Hepatocyte (in vitro differentiated cells): Measurements from ENCODE around the gene UNC13D. TPM values are rescaled to one million over a fixed set of nuclear protein-coding genes. Genes with fewer than 3 reads are reported as not detected.
"Not testable (repeated sequence)": the region's sequence is repeated elsewhere in the genome, so short reads cannot be mapped to it uniquely, and the experiment has no call there.

Experiments used
- DNase-seq: peaks from one replicate; pipeline ENCODE4 v3.0.0-alpha.2; 2016; ENCODE audit warnings: low spot score
- H2AFZ ChIP-seq: fragments of 200-600 bp; sonication (generic); 2 replicates; pipeline ENCODE4 v1.6.0; 2016; ENCODE audit warnings: antibody characterized with exemption, mild to moderate bottlenecking
- H3K27ac ChIP-seq: fragments of 200-600 bp; sonication (generic); 2 replicates; pipeline ENCODE4 v1.5.1; 2016; ENCODE audit warnings: mild to moderate bottlenecking
- H3K27me3 ChIP-seq: fragments of 200-600 bp; sonication (generic); 2 replicates; pipeline ENCODE4 v1.6.1; 2016
- H3K36me3 ChIP-seq: fragments of 200-600 bp; sonication (generic); replicated peaks from 2 replicates; pipeline ENCODE4 v1.5.1; 2016; ENCODE audit warnings: low read depth; ENCODE audit not compliant: insufficient read depth
- H3K4me1 ChIP-seq: fragments of 200-600 bp; sonication (generic); 2 replicates; pipeline ENCODE4 v1.5.1; 2016; ENCODE audit warnings: mild to moderate bottlenecking, moderate library complexity; ENCODE audit not compliant: insufficient read depth
- H3K4me2 ChIP-seq: fragments of 200-600 bp; sonication (generic); 2 replicates; pipeline ENCODE4 v1.6.0; 2016
- H3K4me3 ChIP-seq: fragments of 200-600 bp; sonication (generic); 2 replicates; pipeline ENCODE4 v1.5.1; 2016; ENCODE audit warnings: mild to moderate bottlenecking
- H3K79me2 ChIP-seq: fragments of 200-600 bp; sonication (generic); 2 replicates; pipeline ENCODE4 v1.6.0; 2017; ENCODE audit warnings: mild to moderate bottlenecking
- H3K9me2 ChIP-seq: fragments of 200-600 bp; sonication (generic); replicated peaks from 2 replicates; pipeline ENCODE4 v1.6.0; 2017; ENCODE audit warnings: mild to moderate bottlenecking; ENCODE audit not compliant: insufficient read depth
- H3K9me3 ChIP-seq: fragments of 200-600 bp; sonication (generic); 2 replicates; pipeline ENCODE4 v1.5.1; 2016; ENCODE audit warnings: low read depth, mild to moderate bottlenecking
- H4K20me1 ChIP-seq: fragments of 200-600 bp; sonication (generic); 2 replicates; pipeline ENCODE4 v1.6.0; 2016; ENCODE audit warnings: mild to moderate bottlenecking; ENCODE audit not compliant: insufficient read depth, poor library complexity, severe bottlenecking
- EZH2 ChIP-seq: fragments of 200-600 bp; sonication (generic); IDR thresholded peaks from 2 replicates; pipeline ENCODE4 v1.6.1; 2016; ENCODE audit warnings: antibody characterized with exemption, mild to moderate bottlenecking, borderline replicate concordance
- EZH2phosphoT487 ChIP-seq: fragments of 200-600 bp; sonication (generic); IDR thresholded peaks from one replicate; pipeline ENCODE4 v1.6.1; 2018; ENCODE audit warnings: antibody characterized with exemption, mild to moderate bottlenecking, low read depth, moderate library complexity; ENCODE audit not compliant: unreplicated experiment, severe bottlenecking
- whole genome bisulfite sequencing: methylation state at CpG from one replicate; pipeline ENCODE4 v1.1.6; 2016; ENCODE audit warnings: low lambda C conversion rate; ENCODE audit errors: missing lambda C conversion rate; 5-methylcytosine and 5-hydroxymethylcytosine counted together
- polyA plus RNA-seq: library from polyadenylated mRNA; unstranded; fragments of >200 nt; fragmentation: Nextera tagmentation; extraction: Ambion mirVana; gene quantifications from 2 replicates; pipeline ENCODE4 v1.2.1, GENCODE V29; 2016
- total RNA-seq: library from RNA; depleted of rRNA; stranded (reverse); fragments of >200 nt; gene quantifications from 2 replicates; pipeline ENCODE4 v1.2.3, GENCODE V29; 2014
- TF ChIP-seq, protein P1 (sequence below): fragments of 200-600 bp; sonication (generic); IDR thresholded peaks from 2 replicates; pipeline ENCODE4 v1.5.1; 2016; ENCODE audit warnings: antibody characterized with exemption, mild to moderate bottlenecking; ENCODE audit not compliant: poor library complexity

Gene UNC13D
- total and polyA plus RNA-seq, 2 experiments from 2014 or later = 2.2 to 8.8 TPM

DNA sequence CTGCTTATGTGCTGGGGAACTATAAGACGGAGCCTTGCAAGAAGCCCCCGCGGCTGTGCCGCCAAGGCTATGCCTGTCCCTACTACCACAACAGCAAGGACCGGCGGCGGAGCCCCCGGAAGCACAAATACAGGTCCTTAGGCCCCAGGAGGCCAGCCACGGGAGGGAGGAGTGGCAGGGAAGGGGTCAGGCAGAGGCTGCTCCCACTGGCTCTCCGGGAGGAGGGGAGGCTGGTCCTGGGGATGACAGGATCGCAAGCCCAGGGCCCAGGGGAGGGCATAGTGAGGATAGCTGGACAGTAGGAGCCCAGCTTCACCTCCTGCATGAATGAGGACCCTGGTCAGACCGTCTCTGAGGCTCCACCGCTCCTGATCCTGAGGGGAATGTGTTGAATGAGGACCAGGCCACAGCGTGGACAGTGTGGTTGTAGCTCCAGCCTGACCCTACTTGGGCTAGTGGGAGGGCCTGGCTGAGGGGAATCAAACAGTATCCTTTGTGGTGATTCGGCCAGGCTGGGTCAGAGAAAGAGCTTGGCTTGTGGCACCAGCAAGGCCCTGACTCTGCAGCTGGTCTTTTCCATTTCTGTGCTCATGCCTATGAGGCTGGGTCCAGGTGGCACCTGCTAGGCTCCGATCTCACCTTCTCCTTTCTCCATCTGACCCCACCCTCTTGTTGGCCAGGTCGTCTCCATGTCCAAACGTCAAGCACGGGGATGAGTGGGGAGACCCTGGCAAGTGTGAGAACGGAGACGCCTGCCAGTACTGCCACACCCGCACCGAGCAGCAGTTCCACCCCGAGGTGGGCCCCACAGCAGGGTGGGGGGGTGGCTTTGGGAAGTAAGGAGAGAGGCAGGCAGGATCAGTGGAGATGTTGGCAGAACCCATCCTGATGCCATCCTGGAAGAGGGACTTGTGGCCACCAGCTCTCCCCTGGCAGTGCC, 30.9 kb downstream of the UNC13D start:
- no peaks in the 10 kb centered on the region for H3K36me3 ChIP-seq
- no peaks in the 10 kb centered on the region for H4K20me1 ChIP-seq
- no peaks in the 10 kb centered on the region for H3K4me1 ChIP-seq
- TF ChIP-seq EZH2phosphoT487 = no peak
- TF ChIP-seq, protein P1, sequence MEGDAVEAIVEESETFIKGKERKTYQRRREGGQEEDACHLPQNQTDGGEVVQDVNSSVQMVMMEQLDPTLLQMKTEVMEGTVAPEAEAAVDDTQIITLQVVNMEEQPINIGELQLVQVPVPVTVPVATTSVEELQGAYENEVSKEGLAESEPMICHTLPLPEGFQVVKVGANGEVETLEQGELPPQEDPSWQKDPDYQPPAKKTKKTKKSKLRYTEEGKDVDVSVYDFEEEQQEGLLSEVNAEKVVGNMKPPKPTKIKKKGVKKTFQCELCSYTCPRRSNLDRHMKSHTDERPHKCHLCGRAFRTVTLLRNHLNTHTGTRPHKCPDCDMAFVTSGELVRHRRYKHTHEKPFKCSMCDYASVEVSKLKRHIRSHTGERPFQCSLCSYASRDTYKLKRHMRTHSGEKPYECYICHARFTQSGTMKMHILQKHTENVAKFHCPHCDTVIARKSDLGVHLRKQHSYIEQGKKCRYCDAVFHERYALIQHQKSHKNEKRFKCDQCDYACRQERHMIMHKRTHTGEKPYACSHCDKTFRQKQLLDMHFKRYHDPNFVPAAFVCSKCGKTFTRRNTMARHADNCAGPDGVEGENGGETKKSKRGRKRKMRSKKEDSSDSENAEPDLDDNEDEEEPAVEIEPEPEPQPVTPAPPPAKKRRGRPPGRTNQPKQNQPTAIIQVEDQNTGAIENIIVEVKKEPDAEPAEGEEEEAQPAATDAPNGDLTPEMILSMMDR = no peak
- TF ChIP-seq EZH2 = no peak
- H3K27me3 ChIP-seq = no peaks in the 10 kb centered on the region
- H3K9me3 ChIP-seq = no peaks in the 10 kb centered on the region
- no peaks in the 10 kb centered on the region for H3K79me2 ChIP-seq
- no peaks in the 10 kb centered on the region for H3K9me2 ChIP-seq
- H3K27ac ChIP-seq = no peak overlapping the region
- no peak overlapping the region for H3K4me2 ChIP-seq
- WGBS = 95% methylated on average over 24 of the region's 24 CpGs
- DNase-seq = peak; percentile 4
- H3K4me3 ChIP-seq = no peak overlapping the region
- no peak overlapping the region for H2AFZ ChIP-seq

DNA sequence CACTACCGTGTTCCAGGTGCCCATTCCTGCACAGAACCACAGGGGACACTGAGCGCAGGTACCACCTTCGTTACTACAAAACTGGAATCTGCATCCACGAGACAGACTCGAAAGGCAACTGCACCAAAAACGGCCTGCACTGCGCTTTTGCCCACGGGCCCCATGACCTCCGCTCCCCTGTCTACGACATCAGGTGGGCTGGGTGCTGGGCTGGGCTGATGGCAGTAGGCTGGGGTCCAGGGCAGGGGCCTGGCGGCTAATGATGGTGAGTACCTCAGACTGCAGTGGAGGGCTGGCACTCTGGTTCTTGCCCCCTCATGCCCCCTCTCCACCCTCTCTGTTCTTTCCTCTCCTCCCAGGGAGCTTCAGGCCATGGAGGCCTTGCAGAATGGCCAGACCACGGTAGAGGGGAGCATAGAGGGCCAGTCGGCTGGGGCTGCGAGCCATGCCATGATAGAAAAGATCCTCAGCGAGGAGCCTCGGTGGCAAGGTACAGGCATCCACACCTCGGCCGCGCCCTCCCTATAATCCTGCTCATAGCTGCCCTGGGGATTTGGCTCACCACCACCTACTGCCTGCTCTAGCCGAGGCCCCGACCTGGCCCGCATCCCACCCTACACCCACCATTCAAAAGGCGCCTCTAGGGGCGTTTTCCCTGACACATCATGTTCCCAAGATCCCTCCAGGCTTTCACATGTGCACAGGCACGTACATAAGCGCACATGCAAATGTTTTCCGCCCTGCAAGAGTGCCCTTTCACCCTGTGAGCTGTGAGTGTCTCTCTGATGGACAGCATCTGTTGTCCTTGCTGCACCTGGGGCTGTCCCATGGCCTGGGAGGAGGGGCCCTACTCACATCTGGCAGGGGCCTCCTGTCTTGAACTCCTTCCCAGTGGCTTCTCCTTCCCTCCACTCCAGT, 31.8 kb downstream of the UNC13D start:
- Histone ChIP-seq H3K9me3 (no peaks in the 10 kb centered on the region), H3K4me2 (no peak overlapping the region), H3K4me1 (no peaks in the 10 kb centered on the region), H3K79me2 (peaks cover 7% of the 10 kb centered on the region), H3K4me3 (no peak overlapping the region), H2AFZ (no peak overlapping the region), H3K36me3 (no peaks in the 10 kb centered on the region), H4K20me1 (peaks cover 6% of the 10 kb centered on the region), H3K27ac (no peak overlapping the region), H3K27me3 (no peaks in the 10 kb centered on the region), H3K9me2 (no peaks in the 10 kb centered on the region)
- TF ChIP-seq EZH2 = no peak
- TF ChIP-seq, protein P1 = no peak
- TF ChIP-seq EZH2phosphoT487 = no peak
- DNase-seq = peak; percentile 3
- WGBS = 96% methylated on average over 27 of the region's 27 CpGs

DNA sequence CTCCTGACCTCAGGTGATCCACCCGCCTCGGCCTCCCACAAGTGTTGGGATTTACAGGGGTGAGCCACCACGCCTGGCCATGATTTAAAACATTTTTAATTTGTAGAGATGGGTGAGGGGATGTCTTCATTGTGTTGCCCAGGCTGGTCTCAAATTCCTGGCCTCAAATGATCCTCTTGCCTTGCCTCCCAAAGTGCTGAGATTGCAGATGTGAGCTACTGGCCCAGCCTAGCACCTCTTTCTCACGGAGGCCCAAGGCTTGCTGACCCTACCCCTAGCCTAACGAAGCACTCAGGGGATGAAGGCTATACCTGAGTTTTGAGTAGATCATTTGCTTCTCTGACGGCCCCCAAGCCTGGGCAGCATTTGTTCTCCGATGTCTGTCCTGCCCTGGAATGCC, 33.0 kb downstream of the UNC13D start:
- Histone ChIP-seq H4K20me1 (peaks cover 6% of the 10 kb centered on the region), H3K4me3 (no peak overlapping the region)
- WGBS = 98% methylated on average over 7 of the region's 7 CpGs

DNA sequence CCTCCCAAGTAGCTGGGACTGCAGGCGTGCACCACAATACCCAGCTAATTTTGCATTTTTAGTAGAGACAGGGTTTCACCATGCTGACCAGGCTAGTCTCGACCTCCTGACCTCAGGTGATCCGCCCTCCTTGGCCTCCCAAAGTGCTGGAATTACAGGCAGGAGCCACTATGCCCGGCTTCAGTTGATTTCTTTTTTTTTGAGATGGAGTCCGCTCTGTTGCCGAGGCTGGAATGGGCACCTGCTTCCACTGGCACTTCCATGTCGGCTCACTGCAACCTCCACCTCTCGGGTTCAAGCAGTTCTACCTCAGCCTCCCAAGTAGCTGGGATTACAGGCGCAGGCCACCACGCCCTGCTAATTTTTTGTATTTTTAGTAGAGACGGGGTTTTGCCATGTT, 33.4 kb downstream of the UNC13D start:
- not testable (repeated sequence) for H3K27ac ChIP-seq, H3K27me3 ChIP-seq, H3K9me3 ChIP-seq, H2AFZ ChIP-seq, H3K4me3 ChIP-seq, H3K9me2 ChIP-seq, H3K4me2 ChIP-seq, H4K20me1 ChIP-seq, DNase-seq, H3K4me1 ChIP-seq, H3K36me3 ChIP-seq
- peaks cover 22% of the 10 kb centered on the region for H3K79me2 ChIP-seq
- 95% methylated on average over 11 of the region's 11 CpGs for WGBS

More for the DNA sequence above, 33.0 kb downstream of the UNC13D start:
- H3K4me1 ChIP-seq = no peaks in the 10 kb centered on the region
- no peak for DNase-seq
- no peaks in the 10 kb centered on the region for H3K9me3 ChIP-seq
- H3K4me2 ChIP-seq = no peak overlapping the region
- no peak overlapping the region for H3K27ac ChIP-seq
- no peaks in the 10 kb centered on the region for H3K36me3 ChIP-seq
- no peaks in the 10 kb centered on the region for H3K27me3 ChIP-seq
- no peaks in the 10 kb centered on the region for H3K9me2 ChIP-seq
- no peak overlapping the region for H2AFZ ChIP-seq
- H3K79me2 ChIP-seq = peaks cover 18% of the 10 kb centered on the region
- no peak for TF ChIP-seq EZH2
- TF ChIP-seq, protein P1 = no peak
- TF ChIP-seq EZH2phosphoT487 = no peak
